SJCRH30 (cell line): ENCODE data around the gene CCDC88B. TPM values are rescaled to one million over a fixed set of nuclear protein-coding genes. Genes with fewer than 3 reads are reported as not detected.

Experiments used
- DNase-seq, 2 experiments: peaks; one replicate each; pipeline ENCODE4 v3.0.0-alpha.2; 2015 to 2020
- H3K27ac ChIP-seq: fragments of 250-450 bp; sonication (Bioruptor Pico); 2 replicates; pipeline ENCODE4 v1.5.1; 2020; ENCODE audit warnings: mild to moderate bottlenecking, moderate library complexity
- H3K27me3 ChIP-seq: fragments of 250-450 bp; sonication (Bioruptor Pico); 2 replicates; pipeline ENCODE4 v1.5.1; 2020; ENCODE audit warnings: mild to moderate bottlenecking, moderate library complexity
- H3K36me3 ChIP-seq: fragments of 250-450 bp; sonication (Bioruptor Pico); 2 replicates; pipeline ENCODE4 v1.5.1; 2020; ENCODE audit warnings: mild to moderate bottlenecking, moderate library complexity
- H3K4me1 ChIP-seq: fragments of 250-450 bp; sonication (Bioruptor Pico); 2 replicates; pipeline ENCODE4 v1.5.1; 2020; ENCODE audit warnings: mild to moderate bottlenecking, moderate library complexity
- H3K4me3 ChIP-seq: fragments of 250-450 bp; sonication (Bioruptor Pico); 2 replicates; pipeline ENCODE4 v1.5.1; 2020; ENCODE audit warnings: mild to moderate bottlenecking, moderate library complexity
- H3K9me3 ChIP-seq: fragments of 250-450 bp; sonication (Bioruptor Pico); replicated peaks from 2 replicates; pipeline ENCODE4 v1.5.1; 2020; ENCODE audit warnings: mild to moderate bottlenecking, moderate library complexity
- total RNA-seq: library from RNA; depleted of rRNA; stranded (reverse); fragments of >200 nt; shearing (Covaris generic); gene quantifications from 2 replicates; pipeline ENCODE4 v1.2.3, GENCODE V29; 2014

The CCDC88B gene
- total RNA-seq, 1 experiment from 2014 or later, result 0.59 TPM

GRCh38 chr11:64381350-64381749, 41.3 kb downstream of the CCDC88B start:
- Histone ChIP-seq H3K9me3 (no peaks in the 10 kb centered on the region), H3K4me1 (no peaks in the 10 kb centered on the region), H3K27me3 (no peaks in the 10 kb centered on the region), H3K36me3 (no peaks in the 10 kb centered on the region), H3K4me3 (no peak overlapping the region), H3K27ac (no peak overlapping the region)
- DNase-seq, result no peak

- no peak for DNase-seq
- Histone ChIP-seq H3K27me3 (no peaks in the 10 kb centered on the region), H3K27ac (no peak overlapping the region), H3K4me1 (no peaks in the 10 kb centered on the region), H3K9me3 (no peaks in the 10 kb centered on the region), H3K36me3 (no peaks in the 10 kb centered on the region), H3K4me3 (no peak overlapping the region)
Observed at GRCh38 chr11:64382047-64382446, 42.0 kb downstream of the CCDC88B start.

- Histone ChIP-seq H3K9me3 (no peaks in the 10 kb centered on the region), H3K36me3 (no peaks in the 10 kb centered on the region), H3K4me1 (no peaks in the 10 kb centered on the region), H3K27me3 (no peaks in the 10 kb centered on the region), H3K4me3 (no peak overlapping the region), H3K27ac (no peak overlapping the region)
- no peak for DNase-seq
Observed at GRCh38 chr11:64382586-64382985, 42.6 kb downstream of the CCDC88B start.

GRCh38 chr11:64383580-64383979, 43.6 kb downstream of the CCDC88B start:
- DNase-seq, result no peak
- H3K36me3 ChIP-seq, result no peaks in the 10 kb centered on the region
- no peak overlapping the region for H3K27ac ChIP-seq
- no peak overlapping the region for H3K4me3 ChIP-seq
- H3K4me1 ChIP-seq, result no peaks in the 10 kb centered on the region
- H3K9me3 ChIP-seq, result no peaks in the 10 kb centered on the region
- no peaks in the 10 kb centered on the region for H3K27me3 ChIP-seq

- DNase-seq, result no peak
- Histone ChIP-seq H3K27me3 (no peaks in the 10 kb centered on the region), H3K9me3 (no peaks in the 10 kb centered on the region), H3K4me1 (no peaks in the 10 kb centered on the region), H3K36me3 (no peaks in the 10 kb centered on the region), H3K27ac (no peak overlapping the region), H3K4me3 (no peak overlapping the region)
Observed at GRCh38 chr11:64384028-64384737, 44.2 kb downstream of the CCDC88B start.

GRCh38 chr11:64384981-64385944, 45.3 kb downstream of the CCDC88B start:
- DNase-seq, result no peak
- no peak overlapping the region for H3K4me3 ChIP-seq
- no peak overlapping the region for H3K27ac ChIP-seq
- no peaks in the 10 kb centered on the region for H3K4me1 ChIP-seq
- H3K27me3 ChIP-seq, result no peaks in the 10 kb centered on the region
- H3K9me3 ChIP-seq, result no peaks in the 10 kb centered on the region
- H3K36me3 ChIP-seq, result no peaks in the 10 kb centered on the region

- H3K27me3 ChIP-seq, result no peaks in the 10 kb centered on the region
- no peaks in the 10 kb centered on the region for H3K4me1 ChIP-seq
- no peak for DNase-seq
- no peak overlapping the region for H3K4me3 ChIP-seq
- no peaks in the 10 kb centered on the region for H3K36me3 ChIP-seq
- no peak overlapping the region for H3K27ac ChIP-seq
- no peaks in the 10 kb centered on the region for H3K9me3 ChIP-seq
Observed at GRCh38 chr11:64385945-64386704, 46.1 kb downstream of the CCDC88B start.

GRCh38 chr11:64387916-64388315, 47.9 kb downstream of the CCDC88B start:
- DNase-seq, result no peak
- no peak overlapping the region for H3K27ac ChIP-seq
- H3K4me1 ChIP-seq, result no peaks in the 10 kb centered on the region
- H3K4me3 ChIP-seq, result no peak overlapping the region
- H3K27me3 ChIP-seq, result no peaks in the 10 kb centered on the region
- no peaks in the 10 kb centered on the region for H3K36me3 ChIP-seq
- no peaks in the 10 kb centered on the region for H3K9me3 ChIP-seq

- no peaks in the 10 kb centered on the region for H3K9me3 ChIP-seq
- no peaks in the 10 kb centered on the region for H3K36me3 ChIP-seq
- H3K27me3 ChIP-seq, result no peaks in the 10 kb centered on the region
- no peaks in the 10 kb centered on the region for H3K4me1 ChIP-seq
- H3K4me3 ChIP-seq, result no peak overlapping the region
- no peak for DNase-seq
- H3K27ac ChIP-seq, result no peak overlapping the region
Observed at GRCh38 chr11:64388894-64389293, 48.9 kb downstream of the CCDC88B start.

GRCh38 chr11:64389851-64390250, 49.8 kb downstream of the CCDC88B start:
- Histone ChIP-seq H3K4me1 (no peaks in the 10 kb centered on the region), H3K9me3 (no peaks in the 10 kb centered on the region), H3K36me3 (no peaks in the 10 kb centered on the region)

GRCh38 chr11:64390558-64390957, 50.6 kb downstream of the CCDC88B start:
- no peaks in the 10 kb centered on the region for H3K4me1 ChIP-seq
- no peaks in the 10 kb centered on the region for H3K27me3 ChIP-seq
- H3K27ac ChIP-seq, result no peak overlapping the region
- no peak overlapping the region for H3K4me3 ChIP-seq
- no peaks in the 10 kb centered on the region for H3K36me3 ChIP-seq
- no peak for DNase-seq
- no peaks in the 10 kb centered on the region for H3K9me3 ChIP-seq

More at GRCh38 chr11:64389851-64390250, 49.8 kb downstream of the CCDC88B start:
- Histone ChIP-seq H3K27ac (no peak overlapping the region), H3K4me3 (no peak overlapping the region), H3K27me3 (no peaks in the 10 kb centered on the region)
- no peak for DNase-seq

GRCh38 chr11:64391839-64392238, 51.8 kb downstream of the CCDC88B start:
- Histone ChIP-seq H3K9me3 (no peaks in the 10 kb centered on the region), H3K27ac (no peak overlapping the region), H3K36me3 (no peaks in the 10 kb centered on the region), H3K4me3 (no peak overlapping the region), H3K27me3 (no peaks in the 10 kb centered on the region), H3K4me1 (peaks cover 5% of the 10 kb centered on the region)
- no peak for DNase-seq

GRCh38 chr11:64395545-64396078, 55.6 kb downstream of the CCDC88B start:
- Histone ChIP-seq H3K9me3 (no peaks in the 10 kb centered on the region), H3K27ac (peak overlapping the region; percentile 93), H3K27me3 (no peaks in the 10 kb centered on the region), H3K4me1 (peaks cover 7% of the 10 kb centered on the region), H3K4me3 (peak overlapping the region; percentile 58), H3K36me3 (no peaks in the 10 kb centered on the region)
- no peak for DNase-seq

GRCh38 chr11:64396079-64396591, 56.1 kb downstream of the CCDC88B start:
- H3K9me3 ChIP-seq, result no peaks in the 10 kb centered on the region
- H3K36me3 ChIP-seq, result no peaks in the 10 kb centered on the region
- no peaks in the 10 kb centered on the region for H3K27me3 ChIP-seq
- peaks cover 7% of the 10 kb centered on the region for H3K4me1 ChIP-seq
- peak overlapping the region; percentile 58 for H3K4me3 ChIP-seq
- DNase-seq, result peak; percentile 96 to 98
- H3K27ac ChIP-seq, result peak overlapping the region; percentile 93
